ENCODE results near the gene SEC31A.
A peak's percentile ranks its signal among the peaks of the same experiment; 100 is the strongest.
"Not testable (repeated sequence)": the region's sequence is repeated elsewhere in the genome, so short reads cannot be mapped to it uniquely, and the experiment has no call there.

SEC31A gene, protein sequence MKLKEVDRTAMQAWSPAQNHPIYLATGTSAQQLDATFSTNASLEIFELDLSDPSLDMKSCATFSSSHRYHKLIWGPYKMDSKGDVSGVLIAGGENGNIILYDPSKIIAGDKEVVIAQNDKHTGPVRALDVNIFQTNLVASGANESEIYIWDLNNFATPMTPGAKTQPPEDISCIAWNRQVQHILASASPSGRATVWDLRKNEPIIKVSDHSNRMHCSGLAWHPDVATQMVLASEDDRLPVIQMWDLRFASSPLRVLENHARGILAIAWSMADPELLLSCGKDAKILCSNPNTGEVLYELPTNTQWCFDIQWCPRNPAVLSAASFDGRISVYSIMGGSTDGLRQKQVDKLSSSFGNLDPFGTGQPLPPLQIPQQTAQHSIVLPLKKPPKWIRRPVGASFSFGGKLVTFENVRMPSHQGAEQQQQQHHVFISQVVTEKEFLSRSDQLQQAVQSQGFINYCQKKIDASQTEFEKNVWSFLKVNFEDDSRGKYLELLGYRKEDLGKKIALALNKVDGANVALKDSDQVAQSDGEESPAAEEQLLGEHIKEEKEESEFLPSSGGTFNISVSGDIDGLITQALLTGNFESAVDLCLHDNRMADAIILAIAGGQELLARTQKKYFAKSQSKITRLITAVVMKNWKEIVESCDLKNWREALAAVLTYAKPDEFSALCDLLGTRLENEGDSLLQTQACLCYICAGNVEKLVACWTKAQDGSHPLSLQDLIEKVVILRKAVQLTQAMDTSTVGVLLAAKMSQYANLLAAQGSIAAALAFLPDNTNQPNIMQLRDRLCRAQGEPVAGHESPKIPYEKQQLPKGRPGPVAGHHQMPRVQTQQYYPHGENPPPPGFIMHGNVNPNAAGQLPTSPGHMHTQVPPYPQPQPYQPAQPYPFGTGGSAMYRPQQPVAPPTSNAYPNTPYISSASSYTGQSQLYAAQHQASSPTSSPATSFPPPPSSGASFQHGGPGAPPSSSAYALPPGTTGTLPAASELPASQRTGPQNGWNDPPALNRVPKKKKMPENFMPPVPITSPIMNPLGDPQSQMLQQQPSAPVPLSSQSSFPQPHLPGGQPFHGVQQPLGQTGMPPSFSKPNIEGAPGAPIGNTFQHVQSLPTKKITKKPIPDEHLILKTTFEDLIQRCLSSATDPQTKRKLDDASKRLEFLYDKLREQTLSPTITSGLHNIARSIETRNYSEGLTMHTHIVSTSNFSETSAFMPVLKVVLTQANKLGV

DNA sequence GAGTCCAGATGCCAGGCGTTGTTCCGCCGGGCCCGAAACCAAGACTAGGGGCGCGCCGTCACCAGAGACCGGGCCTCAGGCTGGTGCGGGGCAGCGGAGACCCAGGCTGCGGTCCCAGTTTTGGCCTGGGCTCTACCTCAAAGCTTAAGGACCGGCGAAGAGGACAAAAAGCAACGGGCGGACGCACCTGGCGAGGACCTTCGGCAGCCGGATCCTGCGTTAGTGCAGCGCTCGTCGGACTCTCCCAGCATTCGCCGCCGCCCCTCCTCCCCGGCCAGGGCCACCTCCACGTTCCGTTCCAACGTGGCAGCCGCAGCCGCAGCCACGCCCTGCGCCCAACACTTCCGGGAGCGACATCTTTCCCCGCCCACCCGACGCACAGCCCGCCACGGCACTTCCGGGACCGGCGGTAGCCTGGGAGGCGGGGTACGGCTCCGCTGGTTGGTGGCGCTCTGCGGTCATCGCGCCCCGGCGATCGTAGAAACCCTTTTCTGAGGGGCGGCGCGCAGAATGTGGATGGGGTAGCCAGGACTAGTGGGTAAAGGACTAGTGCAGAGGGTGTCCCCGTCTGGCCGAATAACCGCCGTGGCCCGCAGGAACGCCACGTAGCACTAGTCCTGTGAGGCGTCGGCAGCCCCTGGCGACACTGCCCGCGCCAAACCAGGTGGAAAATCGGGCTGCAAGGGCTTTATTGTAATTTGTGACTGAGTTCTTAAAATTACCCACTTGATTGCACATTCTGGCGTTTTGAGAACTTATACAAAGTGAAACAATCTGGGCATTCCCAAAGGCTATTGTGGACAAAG lies at the start of gene SEC31A:
SEC31A (minus strand) TSS at position 253 of the 806 bp plus-strand sequence. CDS start 9,217 bp downstream, outside the sequence.
- DNase-seq, result peak; percentile 97

DNA sequence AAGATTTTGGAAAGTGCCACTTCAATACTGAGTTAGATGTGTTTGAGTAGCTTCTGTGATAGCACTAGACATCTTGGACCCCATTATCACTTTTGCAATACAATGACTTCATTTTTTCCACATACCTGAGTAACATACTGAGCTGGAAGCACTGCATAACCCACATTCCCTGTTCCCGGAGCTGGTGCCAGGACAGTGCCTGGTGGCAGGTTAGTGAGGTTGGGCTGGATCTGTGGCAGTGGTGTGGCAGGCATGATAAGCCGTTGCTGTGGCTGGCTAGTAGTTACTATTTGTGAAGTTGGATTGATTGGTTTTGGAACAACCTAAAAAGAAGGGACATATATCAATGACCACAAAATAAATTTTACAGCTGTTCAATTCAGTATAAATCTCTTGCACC lies 48.5 kb upstream of the SEC31A start:
- no peak for DNase-seq

DNA sequence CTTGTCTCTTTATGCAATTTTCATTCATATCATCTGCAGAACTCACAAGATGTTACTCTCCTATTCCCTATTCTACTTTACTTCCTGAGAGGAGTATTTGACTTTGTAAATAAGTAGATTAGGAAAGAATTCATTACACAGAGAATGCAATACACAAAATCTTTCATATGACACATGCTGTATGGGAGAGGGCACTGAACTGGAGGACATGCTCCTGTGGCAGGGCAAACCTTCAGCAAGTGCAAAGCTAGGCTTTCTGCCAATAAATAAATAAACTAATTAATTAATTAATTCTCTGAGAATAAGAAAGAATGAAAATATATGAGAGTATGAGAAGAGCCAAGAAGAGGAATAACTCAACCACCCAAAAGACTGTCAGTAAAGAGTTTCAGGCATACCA lies 43.5 kb upstream of the SEC31A start:
- DNase-seq, result no peak

DNA sequence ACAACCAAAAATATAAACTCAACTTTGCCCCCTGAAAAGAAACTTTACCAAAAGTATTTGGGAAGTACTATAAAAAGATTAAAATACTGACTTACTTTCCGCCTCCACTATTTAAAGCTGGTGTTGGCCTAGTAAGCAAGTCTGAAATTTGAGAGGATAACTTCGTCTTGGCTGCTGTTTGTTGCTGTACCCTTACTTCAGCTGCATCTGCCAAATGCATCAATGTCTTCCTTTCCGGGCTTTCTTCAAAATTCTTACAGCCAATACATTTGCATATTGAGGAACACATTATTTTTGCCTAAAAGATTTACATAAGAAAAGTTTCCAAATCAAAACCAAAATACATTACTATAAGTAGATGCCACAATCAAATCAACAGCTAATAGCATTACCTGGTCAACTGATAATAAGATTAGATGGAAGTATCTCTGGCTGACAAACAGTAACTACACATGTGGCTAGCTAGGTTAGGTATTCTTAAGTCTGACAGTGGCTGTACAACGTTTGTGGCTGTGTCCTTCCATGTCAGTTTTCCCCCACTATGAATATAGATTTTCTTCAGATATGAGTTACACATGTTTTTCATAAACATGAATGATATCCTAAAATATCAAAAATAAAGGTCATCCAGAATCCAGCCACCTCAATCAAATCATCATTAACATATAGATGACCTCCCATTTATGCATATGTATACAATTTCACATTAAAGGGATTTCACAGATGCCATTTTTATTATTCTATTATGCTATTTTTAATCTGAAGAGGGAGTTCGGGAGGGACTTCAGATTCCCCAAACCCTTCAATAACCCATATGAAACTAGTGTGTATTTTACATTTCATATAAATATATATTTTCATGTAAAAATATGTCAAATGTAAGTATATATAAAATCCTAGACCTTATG lies 40.1 kb upstream of the SEC31A start:
- DNase-seq, result no peak

DNA sequence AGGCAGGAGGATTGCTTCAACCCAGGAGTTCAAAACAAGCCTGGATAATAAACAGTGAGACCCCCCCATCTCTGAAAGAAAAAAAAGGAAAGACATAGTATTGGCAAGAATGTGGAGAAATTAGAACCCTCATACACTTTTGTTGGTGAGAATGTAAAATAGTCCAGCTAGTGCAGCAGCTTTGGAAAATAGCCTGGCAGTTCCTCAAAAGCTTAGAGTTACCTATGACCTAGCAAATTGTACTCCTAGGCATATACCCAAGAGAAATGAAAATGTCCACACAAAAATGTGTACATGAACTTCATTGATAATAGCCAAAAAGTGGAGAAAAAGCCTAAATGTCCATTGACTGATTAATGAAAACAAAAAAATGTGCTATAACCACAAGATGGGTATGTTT lies 30.8 kb upstream of the SEC31A start:
- no peak for DNase-seq

DNA sequence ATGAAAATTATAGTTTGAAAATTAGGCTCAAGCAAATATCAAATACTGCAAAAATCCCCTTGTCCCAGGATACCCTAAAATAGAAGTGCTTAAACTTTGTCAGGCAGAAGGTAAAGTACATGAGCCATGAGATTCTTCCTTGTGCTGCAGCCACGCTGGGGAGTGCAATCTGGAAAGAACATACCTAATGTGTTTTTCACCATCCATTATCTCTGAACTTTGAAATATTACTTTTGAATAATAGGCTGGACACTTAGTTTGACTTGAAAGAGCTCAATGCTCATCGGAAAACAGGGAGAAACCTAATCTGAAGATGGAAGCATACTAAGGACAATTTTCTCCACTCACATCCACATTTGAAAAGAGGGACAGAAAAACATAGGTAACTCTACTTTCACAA lies 28.4 kb upstream of the SEC31A start:
- DNase-seq, result no peak

DNA sequence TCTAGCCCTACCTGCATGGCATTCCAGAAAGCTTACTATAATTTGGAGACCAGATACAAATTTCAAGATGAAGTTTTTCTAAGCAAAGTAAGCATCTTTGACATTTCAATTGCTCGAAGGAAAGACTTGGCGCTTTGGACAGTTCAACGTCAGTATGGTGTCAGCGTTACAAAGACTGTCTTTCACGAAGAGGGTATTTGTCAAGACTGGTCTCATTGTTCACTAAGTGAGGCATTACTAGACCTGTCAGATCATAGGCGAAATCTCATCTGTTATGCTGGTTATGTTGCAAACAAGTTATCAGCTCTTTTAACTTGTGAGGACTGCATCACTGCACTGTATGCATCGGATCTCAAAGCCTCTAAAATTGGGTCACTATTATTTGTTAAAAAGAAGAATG lies 27.1 kb upstream of the SEC31A start:
- DNase-seq, result no peak

DNA sequence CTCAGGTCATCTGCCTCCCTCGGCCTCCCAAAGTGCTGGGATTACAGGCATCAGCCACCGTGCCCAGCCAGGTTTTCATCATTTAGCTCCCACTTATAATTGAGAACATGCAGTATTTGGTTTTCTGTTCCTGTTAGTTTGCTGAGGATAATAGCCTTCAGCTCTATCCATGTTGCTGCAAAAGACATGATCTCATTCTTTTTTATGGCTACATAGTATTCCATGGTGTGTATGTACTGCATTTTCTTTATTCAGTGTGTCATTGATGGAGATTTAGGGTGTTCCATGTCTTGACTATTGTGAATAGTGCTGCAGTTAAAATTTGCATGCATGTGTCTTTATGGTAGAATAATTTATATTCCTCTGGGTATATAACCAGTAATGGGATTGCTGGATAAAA lies 23.0 kb upstream of the SEC31A start:
- not testable (repeated sequence) for DNase-seq

DNA sequence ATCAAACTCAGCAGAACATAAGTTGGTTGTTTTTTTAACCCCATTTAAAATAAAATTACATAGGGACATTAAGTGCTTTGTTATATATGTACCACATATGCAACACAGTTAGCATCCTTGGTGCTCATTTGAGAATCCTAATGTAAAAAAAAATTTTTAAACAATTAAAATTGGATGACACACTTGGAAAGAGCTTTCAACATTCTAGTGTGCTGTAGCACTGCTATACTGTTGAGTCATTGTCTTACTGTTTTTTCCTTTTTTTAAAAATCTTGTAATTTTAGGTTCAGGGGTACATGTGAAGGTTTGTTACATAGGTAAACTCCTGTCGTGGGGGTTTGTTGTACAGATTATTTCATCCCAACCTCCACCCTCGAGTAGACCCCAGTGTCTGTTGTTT lies 22.4 kb upstream of the SEC31A start:
- DNase-seq, result no peak

DNA sequence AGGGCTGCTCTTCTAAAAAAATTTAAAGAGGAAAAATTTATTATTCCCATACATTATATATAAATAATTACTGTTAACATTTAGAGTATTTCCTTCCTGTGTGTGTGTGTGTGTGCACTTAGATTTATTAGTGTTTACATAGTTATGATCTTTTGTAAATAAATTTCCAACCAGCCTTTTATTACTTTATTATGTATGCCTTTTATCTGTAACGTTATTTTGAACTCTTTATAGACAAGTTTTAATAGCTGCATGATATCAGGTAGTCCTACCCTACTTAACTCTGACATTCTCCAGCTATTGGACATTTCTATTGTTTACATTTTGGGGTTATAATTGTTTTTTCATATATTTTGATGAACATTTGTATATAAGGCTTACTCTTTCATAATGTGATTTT lies 18.4 kb upstream of the SEC31A start:
- no peak for DNase-seq

DNA sequence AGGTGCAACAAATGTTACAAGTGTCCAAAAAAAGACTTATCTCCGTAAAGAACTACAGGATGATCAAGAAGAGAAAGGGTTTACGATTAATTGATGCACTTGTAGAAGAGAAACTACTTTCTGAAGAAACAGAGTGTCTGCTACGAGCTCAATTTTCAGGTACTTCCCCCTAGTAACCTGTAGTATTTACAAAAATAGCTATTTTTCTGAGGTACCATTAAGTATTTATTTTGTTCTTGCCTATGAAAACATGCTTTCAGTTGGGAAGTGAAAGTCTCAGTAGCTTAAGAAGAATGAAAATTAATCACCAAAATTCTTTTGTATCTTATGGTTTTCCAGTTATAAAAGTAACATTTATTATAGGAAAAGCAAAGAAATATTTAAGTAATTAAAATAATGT lies 15.5 kb upstream of the SEC31A start:
- DNase-seq, result no peak

DNA sequence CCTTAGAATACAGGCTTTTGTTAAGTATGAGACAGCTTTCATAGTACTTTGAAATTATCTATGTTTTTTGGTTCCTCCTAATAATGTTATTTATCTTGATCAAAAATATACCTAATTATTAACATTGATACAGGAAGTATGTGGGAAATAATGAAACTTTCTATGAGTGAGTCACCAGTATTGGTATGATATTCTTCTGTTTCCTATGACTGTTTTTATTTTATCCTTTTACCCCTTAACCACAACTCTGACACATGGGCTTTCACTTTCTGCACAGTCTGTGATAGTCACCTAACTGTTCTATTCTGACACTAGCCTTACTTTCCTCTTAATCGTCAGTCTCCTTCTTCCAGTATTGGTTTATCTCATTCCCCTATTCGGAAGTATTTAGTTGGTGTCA lies 14.3 kb upstream of the SEC31A start:
- DNase-seq, result no peak

DNA sequence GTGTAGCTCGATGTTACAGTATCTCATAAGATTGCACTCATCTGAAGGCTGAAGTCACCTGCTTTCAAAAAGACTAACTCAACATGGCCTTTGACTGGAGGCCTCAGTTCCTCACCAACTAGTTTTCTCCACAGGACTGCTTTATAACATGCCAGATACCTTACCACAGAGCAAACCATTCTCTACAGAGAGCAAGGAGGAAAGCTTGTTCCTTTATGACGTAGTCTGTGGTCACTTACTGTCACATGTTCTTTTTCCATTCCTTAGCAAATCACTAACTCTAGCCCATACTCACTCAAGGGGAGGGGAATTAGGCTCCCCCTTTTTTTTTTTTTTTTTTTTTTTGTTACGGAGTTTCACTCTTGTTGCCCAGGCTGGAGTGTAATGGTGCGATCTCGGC lies 12.8 kb upstream of the SEC31A start:
- no peak for DNase-seq

DNA sequence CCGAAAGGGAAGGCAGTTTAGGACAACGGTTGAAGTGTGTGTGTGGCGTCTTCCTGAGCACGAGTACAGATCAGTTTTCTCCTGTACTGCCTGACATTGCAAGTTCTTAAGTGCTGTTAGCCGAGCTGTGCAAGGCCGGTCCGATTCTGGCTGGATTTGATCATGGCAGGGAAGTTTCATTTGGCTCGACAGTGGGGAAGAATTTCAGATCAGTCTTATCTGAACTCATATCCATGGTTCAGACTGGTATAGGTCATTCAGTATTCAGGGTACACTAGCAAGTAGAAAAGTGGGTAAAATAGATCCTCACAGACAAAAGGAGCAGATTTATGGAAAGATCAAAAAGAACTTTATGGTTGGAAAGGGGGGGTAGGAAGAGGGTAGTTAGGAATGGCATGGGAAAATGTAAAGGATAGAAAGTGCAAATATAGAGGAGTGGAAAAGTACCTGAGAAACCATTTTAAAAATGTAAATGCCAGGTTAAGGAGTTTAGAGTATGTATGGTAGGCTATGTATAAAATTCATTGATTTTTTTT lies 10.3 kb upstream of the SEC31A start:
- no peak for DNase-seq

DNA sequence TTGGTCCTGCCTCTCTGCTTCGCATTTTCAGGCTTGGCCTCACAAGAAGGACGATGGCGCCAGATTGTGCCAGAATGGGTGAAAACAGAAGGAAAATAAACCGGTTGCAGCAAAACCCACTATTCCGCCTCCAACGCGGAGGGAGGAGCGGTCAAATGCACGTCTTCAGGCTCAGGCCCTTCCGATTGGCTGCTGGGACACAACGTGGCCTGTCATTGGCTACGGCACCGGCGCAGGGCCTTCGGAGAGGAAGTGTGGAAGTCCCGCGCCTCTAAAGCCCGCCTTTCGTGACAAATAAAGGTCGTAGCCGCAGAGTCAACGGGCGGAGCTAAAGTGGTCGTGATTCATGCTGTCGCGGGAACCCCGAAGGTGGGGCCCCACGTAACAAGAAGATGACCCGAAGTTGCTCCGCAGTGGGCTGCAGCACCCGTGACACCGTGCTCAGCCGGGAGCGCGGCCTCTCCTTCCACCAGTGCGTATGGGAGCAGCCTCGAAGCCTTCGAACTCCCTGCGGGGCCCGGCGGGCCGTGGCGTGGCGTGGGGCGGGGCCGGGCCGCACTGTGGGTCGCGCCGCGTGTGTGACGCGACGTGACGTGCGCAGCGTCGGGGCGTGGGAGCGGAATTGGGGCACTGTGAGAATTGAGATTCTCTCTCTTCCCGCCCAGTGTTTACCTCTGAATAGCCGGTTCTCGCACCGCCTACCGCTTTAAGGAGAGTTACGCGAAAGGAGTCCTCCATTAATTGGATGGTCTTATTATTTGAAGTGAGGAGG lies 9.6 kb upstream of the SEC31A start, which contains the start of gene THAP9:
THAP9 (plus strand) TSS at position 325 of the 772 bp plus-strand sequence; CDS start at position 393, 68 bp downstream.
- DNase-seq, result peak; percentile 99

DNA sequence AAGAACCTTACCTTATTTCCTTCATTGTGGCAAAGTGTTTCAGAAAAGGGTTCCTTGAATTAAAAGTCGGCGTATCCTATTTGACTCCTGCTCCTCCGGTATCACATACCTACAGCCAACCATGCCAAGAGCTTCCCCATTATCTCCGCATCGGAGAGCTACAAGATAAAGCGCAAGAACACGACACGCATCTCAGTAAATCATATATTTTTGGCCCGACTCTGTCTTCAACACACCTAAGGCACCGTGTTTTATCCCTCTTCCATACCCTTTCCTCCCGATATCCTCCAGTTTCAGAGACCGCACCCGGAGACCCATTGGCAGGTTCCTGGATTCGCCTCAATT lies 9.1 kb upstream of the SEC31A start:
- peak; percentile 65 for DNase-seq

DNA sequence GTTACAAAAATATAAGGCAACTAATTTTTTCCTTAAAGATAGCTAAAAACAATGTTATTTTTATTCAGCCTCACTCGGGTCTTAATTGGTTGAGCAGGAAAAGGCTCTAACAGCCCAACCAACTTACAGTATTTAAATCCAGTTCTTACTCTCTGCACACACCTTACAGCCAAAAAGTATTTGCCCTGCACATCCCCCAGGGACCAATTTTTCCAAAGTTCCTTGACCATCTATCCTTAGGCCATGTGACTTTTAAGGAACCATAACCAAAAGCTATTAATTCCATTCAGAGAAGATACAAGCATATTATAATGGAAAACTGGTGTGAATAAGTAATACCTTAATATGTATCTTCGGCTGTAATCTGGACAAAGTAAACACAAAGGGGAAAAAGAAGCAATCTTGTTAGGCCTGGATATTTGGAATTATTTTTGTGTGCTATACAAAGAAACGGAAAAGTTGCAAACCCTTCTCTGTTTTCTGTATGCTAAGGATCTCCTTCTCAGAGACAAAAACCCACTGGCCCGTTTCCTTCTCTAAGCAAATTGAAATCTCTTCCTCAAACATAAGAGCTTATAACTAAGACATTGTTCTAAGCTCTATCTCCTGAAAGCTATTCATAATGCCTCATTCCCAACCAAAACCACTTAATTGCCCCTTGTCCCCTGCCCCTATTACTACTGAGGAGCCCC lies 8.6 kb upstream of the SEC31A start:
- peak; percentile 7 for DNase-seq

DNA sequence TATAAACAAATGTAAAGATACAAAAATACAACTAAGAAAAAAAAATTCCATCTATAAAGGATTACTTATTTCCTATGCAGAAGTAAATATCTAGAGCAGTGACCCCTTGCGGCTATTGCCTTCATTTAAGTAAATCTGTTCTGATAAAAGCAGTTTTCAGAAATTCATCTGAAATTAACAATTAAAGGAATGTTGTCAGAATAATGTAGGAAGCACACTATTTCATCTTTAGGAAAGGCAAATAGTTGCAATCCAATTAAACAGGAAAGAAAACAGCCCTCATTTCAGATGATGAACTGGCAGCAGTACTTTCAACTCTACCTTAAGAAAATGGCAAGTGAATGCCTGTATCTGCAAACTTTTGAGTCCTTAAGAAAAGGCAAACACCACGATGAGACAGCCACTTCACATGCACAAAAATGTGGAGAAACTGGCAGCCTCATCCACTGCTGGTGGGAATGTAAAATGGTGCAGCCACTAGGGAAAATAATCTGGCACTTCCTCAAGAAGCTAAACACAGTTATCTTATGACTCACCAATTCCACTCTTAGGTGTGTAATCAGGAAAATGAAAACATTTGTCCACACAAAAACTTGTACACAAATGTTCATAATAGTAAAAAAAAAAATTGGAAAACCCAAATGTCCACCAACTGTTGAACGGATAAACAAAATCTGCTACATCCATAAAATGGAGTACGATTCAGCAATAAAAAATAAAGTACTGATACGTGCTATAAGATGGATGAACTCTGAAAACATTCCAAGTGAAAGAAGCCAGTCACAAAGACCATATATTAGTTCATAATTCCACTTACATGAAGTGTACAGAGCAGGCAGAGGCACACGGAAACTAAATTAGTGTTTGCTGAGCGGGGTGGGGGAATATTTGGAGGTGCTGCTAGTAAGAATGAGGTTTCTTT lies 7.6 kb upstream of the SEC31A start:
- peak; percentile 27 for DNase-seq
